ENCODE measurements around the gene ATP2A1. TPM values are rescaled to one million over a fixed set of nuclear protein-coding genes. Genes with fewer than 3 reads are reported as not detected.

The ATP2A1 gene
- total RNA-seq, 1 donor from 2014 or later = 1.9 TPM

GRCh38 chr16:28838558-28838918 is 39.8 kb upstream of the ATP2A1 start:
- no peak for DNase-seq (ENCODE audit: low spot score)
- no peak overlapping the region for H3K4me3 Mint-ChIP-seq (ENCODE audit: unreplicated experiment)
- peaks cover 3% of the 10 kb centered on the region for H3K27me3 Mint-ChIP-seq (ENCODE audit: unreplicated experiment)
- peaks cover 34% of the 10 kb centered on the region for H3K36me3 Mint-ChIP-seq (ENCODE audit: low read depth, unreplicated experiment)
- no peaks in the 10 kb centered on the region for H3K4me1 Mint-ChIP-seq (ENCODE audit: unreplicated experiment)
- peak overlapping the region; percentile 34 for H3K27ac Mint-ChIP-seq (ENCODE audit: unreplicated experiment)
- no peak for TF ChIP-seq CTCF (IDR thresholded peaks at IDR 0.05; ENCODE audit: unreplicated experiment)
- no peaks in the 10 kb centered on the region for H3K9me3 Mint-ChIP-seq (ENCODE audit: unreplicated experiment)

- peaks cover 3% of the 10 kb centered on the region for H3K27me3 Mint-ChIP-seq (ENCODE audit: unreplicated experiment)
- no peaks in the 10 kb centered on the region for H3K4me1 Mint-ChIP-seq (ENCODE audit: unreplicated experiment)
- peaks cover 29% of the 10 kb centered on the region for H3K36me3 Mint-ChIP-seq (ENCODE audit: low read depth, unreplicated experiment)
- H3K27ac Mint-ChIP-seq (ENCODE audit: unreplicated experiment) = no peak overlapping the region
- H3K4me3 Mint-ChIP-seq (ENCODE audit: unreplicated experiment) = peak overlapping the region; percentile 37
- TF ChIP-seq CTCF (IDR thresholded peaks at IDR 0.05; ENCODE audit: unreplicated experiment) = no peak
- DNase-seq (ENCODE audit: low spot score) = no peak
- no peaks in the 10 kb centered on the region for H3K9me3 Mint-ChIP-seq (ENCODE audit: unreplicated experiment)
Observed at GRCh38 chr16:28839004-28839639, 39.2 kb upstream of the ATP2A1 start.

- TF ChIP-seq CTCF (IDR thresholded peaks at IDR 0.05; ENCODE audit: unreplicated experiment) = no peak
- Mint-ChIP-seq H3K27ac (ENCODE audit: unreplicated experiment) (no peak overlapping the region), H3K36me3 (ENCODE audit: low read depth, unreplicated experiment) (peaks cover 29% of the 10 kb centered on the region), H3K4me3 (ENCODE audit: unreplicated experiment) (no peak overlapping the region), H3K4me1 (ENCODE audit: unreplicated experiment) (peaks cover under 1% of the 10 kb centered on the region), H3K27me3 (ENCODE audit: unreplicated experiment) (peaks cover 3% of the 10 kb centered on the region), H3K9me3 (ENCODE audit: unreplicated experiment) (no peaks in the 10 kb centered on the region)
- no peak for DNase-seq (ENCODE audit: low spot score)
Observed at GRCh38 chr16:28839899-28840298, 38.4 kb upstream of the ATP2A1 start.

GRCh38 chr16:28842696-28843095 is 35.6 kb upstream of the ATP2A1 start:
- H3K27ac Mint-ChIP-seq (ENCODE audit: unreplicated experiment) = no peak overlapping the region
- DNase-seq (ENCODE audit: low spot score) = no peak
- TF ChIP-seq CTCF (IDR thresholded peaks at IDR 0.05; ENCODE audit: unreplicated experiment) = no peak
- H3K27me3 Mint-ChIP-seq (ENCODE audit: unreplicated experiment) = peaks cover 6% of the 10 kb centered on the region
- H3K4me1 Mint-ChIP-seq (ENCODE audit: unreplicated experiment) = peaks cover 11% of the 10 kb centered on the region
- H3K9me3 Mint-ChIP-seq (ENCODE audit: unreplicated experiment) = no peaks in the 10 kb centered on the region
- H3K36me3 Mint-ChIP-seq (ENCODE audit: low read depth, unreplicated experiment) = peaks cover 31% of the 10 kb centered on the region
- H3K4me3 Mint-ChIP-seq (ENCODE audit: unreplicated experiment) = no peak overlapping the region

- Mint-ChIP-seq H3K36me3 (ENCODE audit: low read depth, unreplicated experiment) (peaks cover 24% of the 10 kb centered on the region), H3K27ac (ENCODE audit: unreplicated experiment) (no peak overlapping the region), H3K27me3 (ENCODE audit: unreplicated experiment) (peaks cover 6% of the 10 kb centered on the region), H3K4me3 (ENCODE audit: unreplicated experiment) (no peak overlapping the region), H3K4me1 (ENCODE audit: unreplicated experiment) (peaks cover 11% of the 10 kb centered on the region), H3K9me3 (ENCODE audit: unreplicated experiment) (no peaks in the 10 kb centered on the region)
- TF ChIP-seq CTCF (IDR thresholded peaks at IDR 0.05; ENCODE audit: unreplicated experiment) = no peak
- no peak for DNase-seq (ENCODE audit: low spot score)
Observed at GRCh38 chr16:28843766-28844165, 34.5 kb upstream of the ATP2A1 start.

Data from endothelial cell (in vitro differentiated cells).